Stomach smooth muscle (tissue), 2 donors: ENCODE data around the gene INSYN2A.

ENCODE experiments used
- H3K27ac ChIP-seq: one replicate; pipeline ENCODE4 v1.7.0; 2013; ENCODE audit warnings: mild to moderate bottlenecking, low read length, inconsistent platforms
- H3K27me3 ChIP-seq, 2 donors: one replicate each; pipeline ENCODE4 v1.7.0; 2013; ENCODE audit warnings: low read length in 2 of 2; ENCODE audit not compliant: insufficient read depth in 2 of 2, control insufficient read depth in 1 of 2
- H3K36me3 ChIP-seq, 2 donors: one replicate each; pipeline ENCODE4 v1.7.0; 2013; ENCODE audit warnings: low read length in 2 of 2; ENCODE audit not compliant: control insufficient read depth in 2 of 2, insufficient read depth in 2 of 2
- H3K4me1 ChIP-seq: one replicate; pipeline ENCODE4 v1.7.0; 2013; ENCODE audit warnings: low read length; ENCODE audit not compliant: control insufficient read depth, insufficient read depth
- H3K4me3 ChIP-seq, 2 donors: one replicate each; pipeline ENCODE4 v1.7.0; 2013; ENCODE audit warnings: low read length in 2 of 2
- H3K9ac ChIP-seq, 2 donors: one replicate each; pipeline ENCODE4 v1.7.0; 2013; ENCODE audit warnings: low read length in 2 of 2, mild to moderate bottlenecking in 1 of 2
- H3K9me3 ChIP-seq, 2 donors: one replicate each; pipeline ENCODE4 v1.7.0; 2013; ENCODE audit warnings: low read length in 2 of 2; ENCODE audit not compliant: control insufficient read depth in 2 of 2
- donor health status: healthy.
- donor health status: Pancreatic carcinoma.

The INSYN2A gene

GRCh38 chr10:127157089-127157488 is 39.3 kb downstream of the INSYN2A start:
- Histone ChIP-seq H3K9me3 (no peaks in the 10 kb centered on the region), H3K27me3 (no peaks in the 10 kb centered on the region), H3K4me3 (no peak overlapping the region), H3K9ac (no peak overlapping the region), H3K27ac (no peak overlapping the region), H3K4me1 (peaks cover 3% of the 10 kb centered on the region), H3K36me3 (no peaks in the 10 kb centered on the region)

GRCh38 chr10:127154831-127155620 is 41.4 kb downstream of the INSYN2A start:
- Histone ChIP-seq H3K27ac (no peak overlapping the region), H3K36me3 (peaks cover 0 to 4% of the 10 kb centered on the region in 2 donors), H3K4me1 (peaks cover 3% of the 10 kb centered on the region), H3K9me3 (no peaks in the 10 kb centered on the region), H3K27me3 (no peaks in the 10 kb centered on the region), H3K4me3 (no peak overlapping the region), H3K9ac (no peak overlapping the region)

- Histone ChIP-seq H3K36me3 (peaks cover 0 to 7% of the 10 kb centered on the region in 2 donors), H3K27ac (no peak overlapping the region)
Observed at GRCh38 chr10:127153181-127153580, 43.2 kb downstream of the INSYN2A start.

GRCh38 chr10:127151981-127152699 is 44.3 kb downstream of the INSYN2A start:
- no peak overlapping the region for H3K27ac ChIP-seq
- peaks cover 0 to 8% of the 10 kb centered on the region in 2 donors for H3K36me3 ChIP-seq
- no peaks in the 10 kb centered on the region for H3K27me3 ChIP-seq
- no peak overlapping the region for H3K9ac ChIP-seq
- H3K4me3 ChIP-seq = no peak overlapping the region
- no peaks in the 10 kb centered on the region for H3K9me3 ChIP-seq
- no peaks in the 10 kb centered on the region for H3K4me1 ChIP-seq

More at GRCh38 chr10:127153181-127153580, 43.2 kb downstream of the INSYN2A start:
- Histone ChIP-seq H3K9me3 (no peaks in the 10 kb centered on the region), H3K9ac (no peak overlapping the region), H3K4me1 (no peaks in the 10 kb centered on the region), H3K4me3 (no peak overlapping the region), H3K27me3 (no peaks in the 10 kb centered on the region)

- Histone ChIP-seq H3K9ac (no peak overlapping the region), H3K36me3 (peaks cover 0 to 8% of the 10 kb centered on the region in 2 donors), H3K27ac (no peak overlapping the region), H3K4me1 (no peaks in the 10 kb centered on the region), H3K4me3 (no peak overlapping the region), H3K27me3 (no peaks in the 10 kb centered on the region), H3K9me3 (no peaks in the 10 kb centered on the region)
Observed at GRCh38 chr10:127151541-127151940, 44.9 kb downstream of the INSYN2A start.

GRCh38 chr10:127150136-127150535 is 46.3 kb downstream of the INSYN2A start:
- no peaks in the 10 kb centered on the region for H3K4me1 ChIP-seq
- H3K4me3 ChIP-seq = no peak overlapping the region
- H3K9ac ChIP-seq = no peak overlapping the region
- peaks cover 0 to 10% of the 10 kb centered on the region in 2 donors for H3K36me3 ChIP-seq
- H3K9me3 ChIP-seq = no peaks in the 10 kb centered on the region
- no peaks in the 10 kb centered on the region for H3K27me3 ChIP-seq
- no peak overlapping the region for H3K27ac ChIP-seq

GRCh38 chr10:127149501-127150081 is 46.8 kb downstream of the INSYN2A start:
- Histone ChIP-seq H3K27ac (no peak overlapping the region), H3K36me3 (peaks cover 0 to 10% of the 10 kb centered on the region in 2 donors), H3K4me1 (no peaks in the 10 kb centered on the region), H3K9me3 (no peaks in the 10 kb centered on the region), H3K27me3 (no peaks in the 10 kb centered on the region), H3K4me3 (no peak overlapping the region), H3K9ac (no peak overlapping the region)

- Histone ChIP-seq H3K27ac (no peak overlapping the region), H3K36me3 (peaks cover 0 to 14% of the 10 kb centered on the region in 2 donors), H3K9ac (no peak overlapping the region), H3K4me3 (no peak overlapping the region), H3K9me3 (no peaks in the 10 kb centered on the region), H3K27me3 (no peaks in the 10 kb centered on the region), H3K4me1 (no peaks in the 10 kb centered on the region)
Observed at GRCh38 chr10:127148933-127149220, 47.5 kb downstream of the INSYN2A start.

- no peaks in the 10 kb centered on the region for H3K9me3 ChIP-seq
- H3K27ac ChIP-seq = no peak overlapping the region
- peaks cover 0 to 16% of the 10 kb centered on the region in 2 donors for H3K36me3 ChIP-seq
- no peaks in the 10 kb centered on the region for H3K4me1 ChIP-seq
- H3K27me3 ChIP-seq = no peaks in the 10 kb centered on the region
- no peak overlapping the region for H3K9ac ChIP-seq
- no peak overlapping the region for H3K4me3 ChIP-seq
Observed at GRCh38 chr10:127148066-127148932, 48.1 kb downstream of the INSYN2A start.

- no peak overlapping the region for H3K27ac ChIP-seq
- H3K9me3 ChIP-seq = no peaks in the 10 kb centered on the region
- no peak overlapping the region for H3K9ac ChIP-seq
- peaks cover 0 to 16% of the 10 kb centered on the region in 2 donors for H3K36me3 ChIP-seq
- no peak overlapping the region for H3K4me3 ChIP-seq
- no peaks in the 10 kb centered on the region for H3K27me3 ChIP-seq
- no peaks in the 10 kb centered on the region for H3K4me1 ChIP-seq
Observed at GRCh38 chr10:127146661-127147060, 49.7 kb downstream of the INSYN2A start.
